Stimulated activated CD4-positive, alpha-beta T cell treated with anti-CD3 and anti-CD28 coated beads, TNF-alpha, amount 100 ng/mL, for 1 hour (primary cell): ENCODE results near the gene TIMM44.
"Not testable (repeated sequence)": the region's sequence is repeated elsewhere in the genome, so short reads cannot be mapped to it uniquely, and the experiment has no call there.

Experiments used
- DNase-seq, 3 donors: peaks; one replicate each; pipeline ENCODE4 v3.0.0-alpha.2; 2020; ENCODE audit warnings: low read depth in 3 of 3, low spot score in 1 of 3

The TIMM44 gene

GRCh38 chr19:7953060-7953459 is 9.6 kb upstream of the TIMM44 start:
- no peak for DNase-seq

GRCh38 chr19:7947939-7948338 is 4.5 kb upstream of the TIMM44 start:
- no peak for DNase-seq

GRCh38 chr19:7944177-7944761 is 803 bp upstream of the TIMM44 start:
- peak; percentile 64 to 80 (median 71) for DNase-seq

GRCh38 chr19:7942981-7943443 is 454 bp downstream of the TIMM44 start:
- DNase-seq: no peak

- no peak for DNase-seq
Measured at GRCh38 chr19:7941895-7942596, 1.4 kb downstream of the TIMM44 start.

GRCh38 chr19:7940841-7941240 is 2.6 kb downstream of the TIMM44 start:
- no peak for DNase-seq

- DNase-seq: no peak
Measured at GRCh38 chr19:7934766-7935165, 8.7 kb downstream of the TIMM44 start.

- no peak for DNase-seq
Measured at GRCh38 chr19:7933828-7934725, 9.4 kb downstream of the TIMM44 start.

- DNase-seq: no peak
Measured at GRCh38 chr19:7933411-7933810, 10.1 kb downstream of the TIMM44 start.

- no peak for DNase-seq
Measured at GRCh38 chr19:7932930-7933300, 10.6 kb downstream of the TIMM44 start.

GRCh38 chr19:7932276-7932929 is 11.1 kb downstream of the TIMM44 start:
- DNase-seq: no peak

- DNase-seq: no peak
Measured at GRCh38 chr19:7931221-7932061, 12.0 kb downstream of the TIMM44 start.

GRCh38 chr19:7930765-7931164 is 12.7 kb downstream of the TIMM44 start:
- DNase-seq: no peak

GRCh38 chr19:7930030-7930429 is 13.4 kb downstream of the TIMM44 start:
- not testable (repeated sequence) for DNase-seq

- DNase-seq: peak in 1 of 3 donors; percentile 39
Measured at GRCh38 chr19:7928741-7929701, 14.4 kb downstream of the TIMM44 start.

GRCh38 chr19:7928334-7928706 is 15.1 kb downstream of the TIMM44 start:
- DNase-seq: no peak

- DNase-seq: no peak
Measured at GRCh38 chr19:7927605-7928333, 15.7 kb downstream of the TIMM44 start.

GRCh38 chr19:7926727-7927604 is 16.5 kb downstream of the TIMM44 start:
- no peak for DNase-seq
